IMR-90 (cell line): ENCODE data around the gene ALS2CL. TPM values are rescaled to one million over a fixed set of nuclear protein-coding genes. Genes with fewer than 3 reads are reported as not detected.
A peak's percentile ranks its signal among the peaks of the same experiment; 100 is the strongest.

Source experiments
- ATAC-seq: fragments of 200-7000 bp; cut with Tn5 transposase; 2 replicates; pipeline ENCODE4 v1.9.1; 2020; ENCODE audit warnings: low read depth, mild to moderate bottlenecking, moderate library complexity
- BruUV-seq: library from RNA; stranded (reverse); fragments of 400-500 nt; replicated peaks from 2 replicates; lab custom pipeline; 2021; lab: Mats Ljungman, UMichigan
- CTCF ChIA-PET: fragments of 300-600 bp; formaldehyde crosslinking; extraction: SDS; loops from one replicate; lab custom pipeline; 2021; ENCODE audit warnings: antibody characterized with exemption; lab: Yijun Ruan, JAX
- POLR2A ChIA-PET: fragments of 300-600 bp; sonication (Branson Sonifier 250); formaldehyde crosslinking; loops from one replicate; lab custom pipeline; 2022; ENCODE audit warnings: antibody characterized with exemption; ENCODE audit not compliant: unreplicated experiment; lab: Charles Lee
- DNase-seq: peaks from one replicate; pipeline ENCODE4 v3.0.0; 2013
- H2AFZ ChIP-seq: replicated peaks from 2 replicates; pipeline ENCODE3; 2013; ENCODE audit warnings: low read length, mild to moderate bottlenecking; ENCODE audit not compliant: poor library complexity
- H2AK5ac ChIP-seq: 2 replicates; pipeline ENCODE4 v1.6.1; 2013; ENCODE audit warnings: low read depth, low read length, inconsistent platforms
- H2AK9ac ChIP-seq: replicated peaks from 2 replicates; pipeline ENCODE3; 2013; ENCODE audit warnings: mild to moderate bottlenecking, low read depth, low read length, moderate library complexity; ENCODE audit not compliant: poor library complexity
- H2BK120ac ChIP-seq: 2 replicates; pipeline ENCODE4 v1.6.1; 2013; ENCODE audit warnings: low read depth, low read length, inconsistent platforms
- H2BK15ac ChIP-seq: 3 replicates; pipeline ENCODE4 v1.6.1; 2013; ENCODE audit warnings: low read depth, low read length, inconsistent platforms
- H2BK20ac ChIP-seq: 2 replicates; pipeline ENCODE4 v1.6.1; 2013; ENCODE audit warnings: low read depth, mild to moderate bottlenecking, inconsistent platforms, low read length, moderate library complexity
- H2BK5ac ChIP-seq: 2 replicates; pipeline ENCODE4 v1.6.1; 2013; ENCODE audit warnings: mild to moderate bottlenecking, low read depth, low read length, inconsistent platforms; ENCODE audit not compliant: poor library complexity, severe bottlenecking
- H3K14ac ChIP-seq: replicated peaks from 2 replicates; pipeline ENCODE4 v1.6.1; 2013; ENCODE audit warnings: low read depth, low read length, inconsistent platforms
- H3K18ac ChIP-seq: 2 replicates; pipeline ENCODE4 v1.6.1; 2013; ENCODE audit warnings: low read depth, low read length, control low read depth
- H3K23ac ChIP-seq: 2 replicates; pipeline ENCODE4 v1.6.1; 2013; ENCODE audit warnings: low read depth, low read length, inconsistent platforms
- H3K27ac ChIP-seq: 2 replicates; pipeline ENCODE4 v1.5.1; 2013; ENCODE audit warnings: mild to moderate bottlenecking, control low read depth, low read length; ENCODE audit not compliant: insufficient read depth
- H3K27me3 ChIP-seq: 2 replicates; pipeline ENCODE4 v1.6.1; 2013; ENCODE audit warnings: low read length; ENCODE audit not compliant: control insufficient read depth, insufficient read depth
- H3K36me3 ChIP-seq: 2 replicates; pipeline ENCODE4 v1.6.1; 2013; ENCODE audit warnings: low read length, mixed read lengths; ENCODE audit not compliant: control insufficient read depth, insufficient read depth
- H3K4ac ChIP-seq: 2 replicates; pipeline ENCODE4 v1.6.1; 2013; ENCODE audit warnings: low read depth, low read length, inconsistent platforms
- H3K4me1 ChIP-seq: 2 replicates; pipeline ENCODE4 v1.6.1; 2013; ENCODE audit warnings: low read length, mixed read lengths; ENCODE audit not compliant: control insufficient read depth, insufficient read depth
- H3K4me2 ChIP-seq: 2 replicates; pipeline ENCODE4 v1.6.1; 2013; ENCODE audit warnings: low read depth, mild to moderate bottlenecking, control low read depth, low read length, moderate library complexity
- H3K4me3 ChIP-seq: 2 replicates; pipeline ENCODE4 v1.5.1; 2013; ENCODE audit warnings: low read depth, mild to moderate bottlenecking, control low read depth, low read length, moderate library complexity; ENCODE audit not compliant: insufficient read depth
- H3K56ac ChIP-seq: 2 replicates; pipeline ENCODE4 v1.6.1; 2013; ENCODE audit warnings: low read length, inconsistent platforms; ENCODE audit not compliant: insufficient read depth; ENCODE audit errors: extremely low read depth
- H3K79me1 ChIP-seq, 2 experiments: 2 replicates each; pipeline ENCODE4 v1.6.1; 2013; ENCODE audit warnings: low read length in 2 of 2, inconsistent platforms in 1 of 2, low read depth in 1 of 2
- H3K9ac ChIP-seq: 2 replicates; pipeline ENCODE4 v1.6.1; 2013; ENCODE audit warnings: low read depth, low read length, control low read depth
- H3K9me1 ChIP-seq: 2 replicates; pipeline ENCODE4 v1.6.1; 2013; ENCODE audit warnings: low read length, inconsistent platforms; ENCODE audit not compliant: insufficient read depth
- H3K9me3 ChIP-seq: 2 replicates; pipeline ENCODE4 v1.6.1; 2013; ENCODE audit warnings: low read length; ENCODE audit not compliant: control insufficient read depth, insufficient read depth
- H4K20me1 ChIP-seq: 2 replicates; pipeline ENCODE4 v1.6.1; 2013; ENCODE audit warnings: low read length, inconsistent platforms; ENCODE audit not compliant: insufficient read depth
- H4K5ac ChIP-seq: 2 replicates; pipeline ENCODE4 v1.6.1; 2013; ENCODE audit warnings: mild to moderate bottlenecking, low read depth, low read length, control low read depth
- H4K8ac ChIP-seq, 2 experiments: 2 replicates each; pipeline ENCODE4 v1.6.1; 2013; ENCODE audit warnings: low read depth in 2 of 2, low read length in 2 of 2, control low read depth in 1 of 2, inconsistent platforms in 1 of 2
- H4K91ac ChIP-seq: 2 replicates; pipeline ENCODE4 v1.6.1; 2013; ENCODE audit warnings: low read depth, low read length, inconsistent platforms; ENCODE audit not compliant: insufficient read depth
- BHLHE40 ChIP-seq: fragments of 150-350 bp; IDR thresholded peaks from 2 replicates; pipeline ENCODE4 v1.6.1; 2016; ENCODE audit warnings: mild to moderate bottlenecking, low read depth, low read length
- CEBPB ChIP-seq: IDR thresholded peaks from 2 replicates; pipeline ENCODE4 v1.6.1; 2012; ENCODE audit warnings: low read depth, low read length, improper control_type of control experiment
- CHD1 ChIP-seq: IDR thresholded peaks from 2 replicates; pipeline ENCODE4 v1.6.1; 2012; ENCODE audit warnings: low read depth, low read length, improper control_type of control experiment
- FOS ChIP-seq: fragments of 150-350 bp; IDR thresholded peaks from 2 replicates; pipeline ENCODE4 v1.6.1; 2016; ENCODE audit warnings: low read depth, low read length
- MAZ ChIP-seq: IDR thresholded peaks from 2 replicates; pipeline ENCODE4 v1.6.1; 2012; ENCODE audit warnings: low read depth, mild to moderate bottlenecking, low read length, improper control_type of control experiment, moderate library complexity, borderline replicate concordance
- MXI1 ChIP-seq: IDR thresholded peaks from 2 replicates; pipeline ENCODE4 v1.6.1; 2012; ENCODE audit warnings: low read depth, mild to moderate bottlenecking, low read length, moderate library complexity, borderline replicate concordance
- NFE2L2 ChIP-seq: fragments of 150-350 bp; IDR thresholded peaks from 2 replicates; pipeline ENCODE4 v1.6.1; 2016; ENCODE audit warnings: low read depth, mild to moderate bottlenecking, low read length
- POLR2A ChIP-seq: IDR thresholded peaks from 2 replicates; pipeline ENCODE4 v1.6.1; 2012; ENCODE audit warnings: mild to moderate bottlenecking, low read depth, low read length
- RAD21 ChIP-seq: IDR thresholded peaks from 2 replicates; pipeline ENCODE4 v1.6.1; 2012; ENCODE audit warnings: low read length, improper control_type of control experiment
- RCOR1 ChIP-seq: IDR thresholded peaks from 2 replicates; pipeline ENCODE4 v1.6.1; 2012; ENCODE audit warnings: mild to moderate bottlenecking, low read length, improper control_type of control experiment; ENCODE audit not compliant: insufficient replicate concordance
- RFX5 ChIP-seq: IDR thresholded peaks from 2 replicates; pipeline ENCODE4 v1.8.0; 2012; ENCODE audit warnings: low read depth, mild to moderate bottlenecking, low read length, moderate library complexity
- SMC3 ChIP-seq: fragments of 150-350 bp; IDR thresholded peaks from 2 replicates; pipeline ENCODE4 v1.6.1; 2016; ENCODE audit warnings: low read depth, mild to moderate bottlenecking, antibody characterized with exemption, low read length, moderate library complexity
- WGBS, 2 experiments: methylation state at CpG; one replicate each; pipeline versions ENCODE4 v1.1.5 to v1.1.7; 2013; ENCODE audit warnings: missing lambda C conversion rate in 2 of 2; ENCODE audit not compliant: insufficient read length in 1 of 2; ENCODE audit errors: extremely low coverage in 2 of 2; 5-methylcytosine and 5-hydroxymethylcytosine counted together
- dilution Hi-C: fragments of 300-500 bp; cut with HindIII; formaldehyde crosslinking; loops from one replicate; pipeline ENCODE4 v1.14.3; 2018; ENCODE audit warnings: low sequenced_read_pairs; ENCODE audit not compliant: unreplicated experiment
- in situ Hi-C: fragments of 300-500 bp; cut with MboI; formaldehyde crosslinking; loops from 3 replicates; pipeline ENCODE4 v1.14.3; 2019; ENCODE audit warnings: low sequenced_read_pairs, inconsistent platforms, mixed read lengths
- intact Hi-C: fragments of 100-400 bp; cut with micrococcal nuclease; formaldehyde crosslinking; loops from 2 replicates; pipeline ENCODE4 v1.10.0; 2022
- polyA plus RNA-seq, 3 experiments: library from polyadenylated mRNA; depleted of rRNA; stranded (reverse); fragments of >200 nt; gene quantifications; 2 replicates each; pipeline ENCODE4 v1.2.3, GENCODE V29; 2012; ENCODE audit warnings: low replicate concordance in 1 of 3
- total RNA-seq: library from RNA; depleted of rRNA; stranded (reverse); fragments of >200 nt; gene quantifications from 2 replicates; pipeline ENCODE4 v1.2.3, GENCODE V29; 2012
- TF ChIP-seq, protein P1 (sequence below): fragments of 150-350 bp; IDR thresholded peaks from 2 replicates; pipeline ENCODE4 v1.6.1; 2016; ENCODE audit warnings: low read depth, mild to moderate bottlenecking, low read length, moderate library complexity, borderline replicate concordance
- TF ChIP-seq, protein P2 (sequence below): conservative IDR thresholded peaks from 2 replicates; pipeline ENCODE4 v1.5.1; 2012; ENCODE audit warnings: mild to moderate bottlenecking, low read depth, low read length, improper control_type of control experiment
- TF ChIP-seq, protein P3 (sequence below): fragments of 150-350 bp; IDR thresholded peaks from 2 replicates; pipeline ENCODE4 v1.6.1; 2017; ENCODE audit warnings: mild to moderate bottlenecking, antibody characterized with exemption, low read length, low read depth

Gene ALS2CL
- total and polyA plus RNA-seq, 2 of the 4 experiments (the other 2 are of a cell fraction): 2.2 to 4.8 TPM

DNA sequence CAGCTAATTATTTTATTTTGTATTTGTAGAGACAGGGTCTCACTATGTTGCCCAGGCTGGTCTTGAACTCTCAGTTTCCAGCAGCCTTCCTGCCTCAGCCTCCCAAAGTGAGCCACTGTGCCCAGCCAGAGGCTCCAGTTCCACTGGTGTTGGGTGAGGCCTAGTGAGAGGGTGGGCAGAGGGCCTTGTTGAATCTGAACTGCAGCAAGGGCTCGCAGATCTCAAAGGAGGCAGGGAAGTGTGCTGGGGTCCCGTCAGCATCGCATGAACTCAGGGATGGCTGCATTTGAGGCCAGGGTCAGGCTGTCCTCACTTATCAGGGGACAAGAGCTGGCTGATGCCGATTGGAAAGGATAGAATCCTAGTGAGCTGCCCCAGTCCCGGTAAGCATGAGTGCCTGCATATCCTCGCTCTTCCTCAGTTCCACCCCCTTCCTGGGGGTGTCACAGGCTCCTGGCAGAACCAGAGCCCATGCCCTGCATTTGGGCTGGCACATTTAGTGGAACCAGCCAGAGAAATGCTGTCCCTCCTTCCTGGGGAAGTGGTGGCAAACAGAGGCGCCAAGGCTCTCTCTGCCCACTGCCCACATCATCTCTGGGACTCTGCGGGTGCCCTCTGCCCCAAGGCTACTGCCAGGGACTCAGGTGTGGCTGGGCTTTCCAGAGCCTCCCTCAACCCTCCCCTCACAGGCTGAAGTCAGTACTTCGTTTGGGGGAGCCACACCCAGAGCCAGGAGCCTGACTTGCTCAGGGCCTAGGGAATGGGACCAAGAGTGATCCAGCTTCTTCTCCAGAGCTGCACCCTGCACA is 24.1 kb downstream of the ALS2CL start:
- ChIA-PET POLR2A (no interaction called here), CTCF (interaction anchor here (1.2 kb wide), 1 partner anchor 181 kb away, joined by 3 read pairs; no protein-coding TSS in a partner anchor)
- H3K4ac ChIP-seq: no peak overlapping the region
- WGBS, 2 experiments: 79% methylated on average over 7 of the region's 9 CpGs; no CpG with 5 or more reads in 1 of the 2 experiments
- H4K20me1 ChIP-seq: no peaks in the 10 kb centered on the region
- H2AK9ac ChIP-seq: peak overlapping the region; percentile 19
- intact Hi-C loops: no loop called here
- in situ Hi-C loops: no loop called here
- dilution Hi-C loops: no loop called here
- peaks cover 2% of the 10 kb centered on the region; the same call in 1 of the 2 replicates for H3K27me3 ChIP-seq
- no peak overlapping the region for H2BK20ac ChIP-seq
- no peaks in the 10 kb centered on the region for H3K9me3 ChIP-seq
- no peak overlapping the region for H3K9ac ChIP-seq
- no peak overlapping the region for H3K4me3 ChIP-seq
- H3K79me1 ChIP-seq: no peaks in the 10 kb centered on the region
- no peaks in the 10 kb centered on the region for H3K4me1 ChIP-seq
- DNase-seq (no peak), ATAC-seq (no peak)
- no peak overlapping the region for H3K56ac ChIP-seq
- H3K14ac ChIP-seq: no peak overlapping the region
- H4K5ac ChIP-seq: no peak overlapping the region
- no peak overlapping the region for H2AK5ac ChIP-seq
- H3K9me1 ChIP-seq: no peaks in the 10 kb centered on the region; the same call in 1 of the 2 replicates
- H2BK5ac ChIP-seq: no peak overlapping the region
- H3K27ac ChIP-seq: no peak overlapping the region
- H4K91ac ChIP-seq: no peak overlapping the region
- H2BK120ac ChIP-seq: no peak overlapping the region
- no peak overlapping the region for H2AFZ ChIP-seq
- H3K36me3 ChIP-seq: peaks cover 4% of the 10 kb centered on the region; the same call in 1 of the 2 replicates
- BruUV-seq: no TSS peak
- H4K8ac ChIP-seq: no peak overlapping the region
- H2BK15ac ChIP-seq: no peak overlapping the region
- H3K23ac ChIP-seq: no peak overlapping the region
- H3K4me2 ChIP-seq: no peak overlapping the region
- H3K18ac ChIP-seq: no peak overlapping the region
- TF ChIP-seq MAZ (no peak), BHLHE40 (no peak), CEBPB (no peak), NFE2L2 (no peak), RCOR1 (no peak), FOS (no peak), CHD1 (no peak), RAD21 (no peak), SMC3 (no peak), MXI1 (no peak), RFX5 (no peak), POLR2A (no peak)
- TF ChIP-seq, protein P1, sequence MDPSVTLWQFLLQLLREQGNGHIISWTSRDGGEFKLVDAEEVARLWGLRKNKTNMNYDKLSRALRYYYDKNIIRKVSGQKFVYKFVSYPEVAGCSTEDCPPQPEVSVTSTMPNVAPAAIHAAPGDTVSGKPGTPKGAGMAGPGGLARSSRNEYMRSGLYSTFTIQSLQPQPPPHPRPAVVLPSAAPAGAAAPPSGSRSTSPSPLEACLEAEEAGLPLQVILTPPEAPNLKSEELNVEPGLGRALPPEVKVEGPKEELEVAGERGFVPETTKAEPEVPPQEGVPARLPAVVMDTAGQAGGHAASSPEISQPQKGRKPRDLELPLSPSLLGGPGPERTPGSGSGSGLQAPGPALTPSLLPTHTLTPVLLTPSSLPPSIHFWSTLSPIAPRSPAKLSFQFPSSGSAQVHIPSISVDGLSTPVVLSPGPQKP: no peak
- TF ChIP-seq, protein P2, sequence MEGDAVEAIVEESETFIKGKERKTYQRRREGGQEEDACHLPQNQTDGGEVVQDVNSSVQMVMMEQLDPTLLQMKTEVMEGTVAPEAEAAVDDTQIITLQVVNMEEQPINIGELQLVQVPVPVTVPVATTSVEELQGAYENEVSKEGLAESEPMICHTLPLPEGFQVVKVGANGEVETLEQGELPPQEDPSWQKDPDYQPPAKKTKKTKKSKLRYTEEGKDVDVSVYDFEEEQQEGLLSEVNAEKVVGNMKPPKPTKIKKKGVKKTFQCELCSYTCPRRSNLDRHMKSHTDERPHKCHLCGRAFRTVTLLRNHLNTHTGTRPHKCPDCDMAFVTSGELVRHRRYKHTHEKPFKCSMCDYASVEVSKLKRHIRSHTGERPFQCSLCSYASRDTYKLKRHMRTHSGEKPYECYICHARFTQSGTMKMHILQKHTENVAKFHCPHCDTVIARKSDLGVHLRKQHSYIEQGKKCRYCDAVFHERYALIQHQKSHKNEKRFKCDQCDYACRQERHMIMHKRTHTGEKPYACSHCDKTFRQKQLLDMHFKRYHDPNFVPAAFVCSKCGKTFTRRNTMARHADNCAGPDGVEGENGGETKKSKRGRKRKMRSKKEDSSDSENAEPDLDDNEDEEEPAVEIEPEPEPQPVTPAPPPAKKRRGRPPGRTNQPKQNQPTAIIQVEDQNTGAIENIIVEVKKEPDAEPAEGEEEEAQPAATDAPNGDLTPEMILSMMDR: no peak
- TF ChIP-seq, protein P3, sequence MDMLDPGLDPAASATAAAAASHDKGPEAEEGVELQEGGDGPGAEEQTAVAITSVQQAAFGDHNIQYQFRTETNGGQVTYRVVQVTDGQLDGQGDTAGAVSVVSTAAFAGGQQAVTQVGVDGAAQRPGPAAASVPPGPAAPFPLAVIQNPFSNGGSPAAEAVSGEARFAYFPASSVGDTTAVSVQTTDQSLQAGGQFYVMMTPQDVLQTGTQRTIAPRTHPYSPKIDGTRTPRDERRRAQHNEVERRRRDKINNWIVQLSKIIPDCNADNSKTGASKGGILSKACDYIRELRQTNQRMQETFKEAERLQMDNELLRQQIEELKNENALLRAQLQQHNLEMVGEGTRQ: no peak
